ENCODE measurements around the gene SGPL1.
A peak's percentile ranks its signal among the peaks of the same experiment; 100 is the strongest.

Gene SGPL1

GRCh38 chr10:70810967-70811366 is 4.8 kb upstream of the SGPL1 start:
- TF ChIP-seq POLR2A (IDR thresholded peaks at IDR 0.05; ENCODE audit: low read length) (no peak), GATA1 (IDR thresholded peaks at IDR 0.05; ENCODE audit: low read depth, low read length) (no peak)
- DNase-seq: no peak

DNA sequence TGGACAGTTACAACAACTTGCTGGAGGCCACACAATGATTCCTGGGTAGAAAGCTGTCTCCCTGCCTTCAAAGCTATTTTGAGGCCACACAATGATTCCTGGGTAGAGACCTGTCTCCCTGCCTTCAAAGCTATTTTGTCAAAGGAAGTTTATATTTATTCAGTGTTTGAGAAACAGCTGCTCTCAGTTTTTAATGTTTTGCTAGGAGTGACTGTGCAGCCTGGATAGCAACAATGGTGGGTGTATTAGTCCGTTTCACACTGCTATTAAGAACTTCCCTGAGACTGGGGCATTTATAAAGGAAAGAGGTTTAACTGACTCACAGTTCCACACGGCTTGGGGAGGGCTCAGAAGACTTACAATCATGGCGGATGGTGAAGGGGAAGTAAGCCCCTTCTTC is 3.9 kb upstream of the SGPL1 start:
- DNase-seq: no peak
- TF ChIP-seq GATA1 (IDR thresholded peaks at IDR 0.05; ENCODE audit: low read depth, low read length): no peak
- TF ChIP-seq POLR2A (IDR thresholded peaks at IDR 0.05; ENCODE audit: low read length): no peak

DNA sequence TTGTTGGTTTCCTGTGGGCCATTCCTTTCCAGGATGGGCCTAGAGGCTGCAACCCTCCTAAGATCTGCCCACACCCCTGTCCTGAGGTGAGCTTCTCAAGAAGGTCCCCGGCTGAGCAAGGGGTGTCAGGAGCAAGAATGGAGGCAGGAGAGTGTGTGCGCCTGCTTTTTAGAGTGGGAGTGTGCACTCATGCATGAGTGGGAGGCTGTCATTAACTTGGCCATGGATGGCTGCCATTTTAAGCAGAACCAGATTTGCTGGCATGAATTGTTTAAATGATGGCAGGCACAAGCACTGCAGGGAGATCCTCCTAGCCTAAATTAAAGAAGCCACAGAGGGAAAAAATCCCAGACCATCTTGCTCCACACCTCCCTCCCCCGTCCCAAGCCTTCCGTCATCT is 2.9 kb upstream of the SGPL1 start:
- no peak for TF ChIP-seq POLR2A (IDR thresholded peaks at IDR 0.05; ENCODE audit: low read length)
- no peak for TF ChIP-seq GATA1 (IDR thresholded peaks at IDR 0.05; ENCODE audit: low read depth, low read length)
- no peak for DNase-seq

DNA sequence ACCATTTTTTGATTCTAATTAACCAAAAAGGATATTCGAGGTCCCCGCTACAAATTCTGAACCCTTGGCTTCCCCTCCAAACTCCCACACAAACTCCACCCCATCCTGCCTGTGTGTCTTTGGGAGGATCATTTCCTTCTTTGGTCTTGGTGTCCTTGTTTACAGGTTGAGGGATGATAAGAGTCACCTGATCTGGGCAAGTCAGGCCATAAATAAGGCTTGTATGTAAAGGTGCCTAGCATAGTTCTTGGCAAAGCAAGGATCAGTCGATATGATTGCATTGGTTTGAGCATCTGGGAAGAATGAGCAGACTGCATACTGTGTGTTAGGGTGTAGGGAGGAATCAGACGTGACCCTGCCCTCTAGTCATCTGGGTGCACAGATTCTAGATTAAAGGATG is 1.6 kb upstream of the SGPL1 start:
- TF ChIP-seq GATA1 (IDR thresholded peaks at IDR 0.05; ENCODE audit: low read depth, low read length) (no peak), POLR2A (IDR thresholded peaks at IDR 0.05; ENCODE audit: low read length) (no peak)
- DNase-seq: no peak

DNA sequence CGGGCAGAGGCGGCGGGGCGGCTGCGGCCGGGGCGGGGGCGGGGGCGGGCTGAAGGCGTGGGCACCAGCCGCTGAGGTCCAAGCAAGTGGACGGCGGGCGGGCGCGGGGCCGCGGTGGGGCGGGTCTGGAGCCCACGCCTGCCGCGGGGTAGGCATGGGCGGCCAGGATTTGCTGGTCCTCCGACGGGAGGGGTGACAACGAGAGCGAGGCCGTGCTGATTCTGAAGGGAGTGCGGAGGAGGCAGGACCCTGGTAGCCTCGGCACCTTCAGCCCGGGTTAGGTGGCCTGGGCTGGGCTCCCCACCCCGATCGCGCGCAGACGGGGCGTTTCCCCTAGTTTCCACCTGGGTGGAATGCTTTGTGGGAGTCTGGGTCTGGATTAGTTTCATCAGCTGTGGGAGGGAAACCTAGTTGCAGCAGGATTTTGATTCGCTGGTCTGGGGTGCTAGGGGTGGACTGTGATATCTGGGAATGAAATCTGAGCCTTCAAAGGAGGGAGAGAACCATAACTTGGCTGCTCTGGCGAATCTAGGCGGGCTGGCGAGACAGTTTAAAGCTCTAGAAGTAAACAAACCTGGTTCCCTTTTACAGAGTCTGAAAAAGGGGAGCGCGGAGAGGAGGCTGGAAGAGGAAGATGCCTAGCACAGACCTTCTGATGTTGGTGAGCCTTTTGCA is 609 bp downstream of the SGPL1 start:
- TF ChIP-seq GATA1 (IDR thresholded peaks at IDR 0.05; ENCODE audit: low read depth, low read length) (no peak), POLR2A (IDR thresholded peaks at IDR 0.05; ENCODE audit: low read length) (no peak)
- DNase-seq: peak; percentile 28 to 38

- DNase-seq: peak in 1 of 2 experiments; percentile 6
- TF ChIP-seq POLR2A (IDR thresholded peaks at IDR 0.05; ENCODE audit: low read length) (no peak), GATA1 (IDR thresholded peaks at IDR 0.05; ENCODE audit: low read depth, low read length) (no peak)
Measured at GRCh38 chr10:70820976-70821750, 5.4 kb downstream of the SGPL1 start.

- DNase-seq: no peak
- no peak for TF ChIP-seq GATA1 (IDR thresholded peaks at IDR 0.05; ENCODE audit: low read depth, low read length)
- TF ChIP-seq POLR2A (IDR thresholded peaks at IDR 0.05; ENCODE audit: low read length): no peak
Measured at GRCh38 chr10:70822076-70822820, 6.5 kb downstream of the SGPL1 start.

GRCh38 chr10:70827086-70827757 is 11.5 kb downstream of the SGPL1 start:
- no peak for TF ChIP-seq GATA1 (IDR thresholded peaks at IDR 0.05; ENCODE audit: low read depth, low read length)
- no peak for TF ChIP-seq POLR2A (IDR thresholded peaks at IDR 0.05; ENCODE audit: low read length)
- DNase-seq: no peak

- no peak for TF ChIP-seq GATA1 (IDR thresholded peaks at IDR 0.05; ENCODE audit: low read depth, low read length)
- no peak for DNase-seq
Measured at GRCh38 chr10:70828923-70829322, 13.2 kb downstream of the SGPL1 start.

DNA sequence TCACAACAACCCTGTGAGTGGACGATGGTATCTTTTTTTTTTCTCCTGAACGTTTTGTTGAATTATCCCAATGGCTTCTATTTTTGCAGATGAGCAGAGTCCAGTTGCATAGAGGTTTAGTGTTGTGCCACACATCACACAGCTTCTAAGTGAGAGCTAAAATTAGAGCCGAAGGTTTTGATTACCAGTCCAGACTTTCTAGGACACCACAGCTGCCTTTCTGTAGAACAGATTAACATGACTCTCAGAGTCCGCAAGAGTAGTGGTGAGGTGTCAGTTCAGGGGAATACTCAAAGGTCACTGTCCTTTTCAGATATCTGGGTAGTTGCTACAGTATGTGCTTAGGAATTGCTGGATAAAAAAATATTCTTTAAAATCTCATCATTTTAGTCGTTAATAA is 13.8 kb downstream of the SGPL1 start:
- TF ChIP-seq GATA1 (IDR thresholded peaks at IDR 0.05; ENCODE audit: low read depth, low read length): no peak
- no peak for TF ChIP-seq POLR2A (IDR thresholded peaks at IDR 0.05; ENCODE audit: low read length)
- no peak for DNase-seq

DNA sequence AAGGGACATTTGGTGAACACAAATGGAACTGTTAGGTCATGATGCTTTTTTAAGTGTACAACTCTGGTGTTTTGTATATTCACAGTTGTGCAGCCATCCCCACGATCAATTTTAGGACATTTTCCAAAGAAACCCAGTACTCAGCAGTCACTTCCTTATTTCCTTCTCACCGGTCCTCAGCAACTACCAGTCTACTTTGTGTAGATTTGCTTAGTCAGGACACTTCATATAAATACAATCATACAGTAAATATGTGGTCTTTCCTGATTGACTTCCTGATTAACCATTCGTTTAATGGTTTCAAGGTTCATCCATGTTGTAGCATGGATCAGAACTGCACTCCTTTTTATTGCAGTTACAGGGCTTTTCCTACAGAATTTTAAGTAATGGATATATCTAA is 14.4 kb downstream of the SGPL1 start:
- TF ChIP-seq POLR2A (IDR thresholded peaks at IDR 0.05; ENCODE audit: low read length) (no peak), GATA1 (IDR thresholded peaks at IDR 0.05; ENCODE audit: low read depth, low read length) (no peak)
- no peak for DNase-seq

DNA sequence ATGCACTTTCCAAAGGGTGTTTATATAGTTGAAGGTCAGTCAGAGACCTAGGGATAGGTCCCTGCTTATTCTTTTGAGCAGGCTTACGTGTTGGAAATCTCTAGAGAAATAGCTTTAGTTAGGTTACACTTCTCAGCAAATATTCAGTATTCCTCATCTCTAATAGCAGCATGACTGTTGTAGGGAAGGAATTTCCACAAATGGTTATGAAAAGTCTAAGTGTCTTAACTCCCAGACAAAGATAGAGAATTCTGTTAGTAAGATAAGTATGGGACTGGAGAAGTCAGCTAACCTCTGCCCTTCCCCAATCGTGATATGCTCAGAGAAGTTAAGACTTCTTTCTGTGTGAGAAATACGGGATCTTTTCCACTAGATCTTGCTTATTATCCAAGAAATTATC is 16.5 kb downstream of the SGPL1 start:
- DNase-seq: no peak
- TF ChIP-seq POLR2A (IDR thresholded peaks at IDR 0.05; ENCODE audit: low read length) (no peak), GATA1 (IDR thresholded peaks at IDR 0.05; ENCODE audit: low read depth, low read length) (no peak)

DNA sequence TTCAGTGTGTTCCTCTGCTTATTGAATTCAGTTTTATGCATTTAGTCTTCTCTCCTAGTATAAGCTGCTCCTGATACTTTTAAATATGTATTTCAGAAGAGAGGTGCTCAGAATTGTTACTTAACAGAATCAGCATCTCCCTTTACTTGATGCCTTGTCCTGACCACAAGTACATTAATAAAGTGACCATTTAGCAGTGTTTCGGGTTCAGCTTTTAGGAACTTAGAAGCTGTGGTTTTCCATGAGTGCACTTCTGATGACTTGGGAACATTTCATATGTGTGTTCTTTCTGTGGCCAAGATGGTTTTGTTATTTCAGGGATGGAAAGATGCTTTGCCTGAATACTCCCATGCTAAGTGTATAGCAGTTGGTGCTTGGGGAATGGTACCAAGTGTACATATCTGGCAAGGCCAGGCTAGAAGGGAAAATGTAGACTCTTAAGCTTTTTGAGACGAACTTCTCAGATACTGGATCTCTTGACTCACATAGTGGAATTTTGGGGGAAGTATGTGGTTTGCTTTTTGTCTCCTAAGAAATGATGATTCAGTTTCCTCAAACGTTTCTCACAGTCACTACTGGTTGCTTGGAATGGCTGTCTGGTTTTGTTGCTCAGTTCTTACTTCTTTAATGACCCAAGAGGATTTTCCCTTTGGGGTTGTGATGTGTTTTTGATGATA is 17.2 kb downstream of the SGPL1 start:
- DNase-seq: no peak
- TF ChIP-seq GATA1 (IDR thresholded peaks at IDR 0.05; ENCODE audit: low read depth, low read length) (no peak), POLR2A (IDR thresholded peaks at IDR 0.05; ENCODE audit: low read length) (no peak)
